ENCODE data around the gene FCGR1A. TPM values are rescaled to one million over a fixed set of nuclear protein-coding genes. Genes with fewer than 3 reads are reported as not detected.
"Not testable (repeated sequence)": the region's sequence is repeated elsewhere in the genome, so short reads cannot be mapped to it uniquely, and the experiment has no call there.

The FCGR1A gene
- total RNA-seq (2022), result not detected in 2 replicates
- not detected for Bru-seq, nascent RNA
- BruChase-seq, experiment 1, labeled RNA remaining after a 6-hour chase, result not detected
- BruChase-seq, experiment 2, labeled RNA remaining after a 2-hour chase, result not detected
- long read RNA-seq, result 0 reads

GRCh38 chr1:149782600-149782999 lies at the start of gene FCGR1A:
Gene FCGR1A, plus strand, starts transcription at chr1:149782694. Its CDS starts 50 bp downstream, at chr1:149782744.
- H3K4me3 Mint-ChIP-seq (ENCODE audit: unreplicated experiment); CTCF ChIA-PET; H3K27ac Mint-ChIP-seq (ENCODE audit: low read depth, unreplicated experiment); POLR2A ChIA-PET; intact Hi-C loops (cut with micrococcal nuclease); DNase-seq (ENCODE audit: unreplicated experiment); BruUV-seq (replicated peaks); H3K9me3 Mint-ChIP-seq (ENCODE audit: unreplicated experiment); H3K4me1 Mint-ChIP-seq (ENCODE audit: insufficient read depth, unreplicated experiment); H3K36me3 Mint-ChIP-seq (ENCODE audit: insufficient read depth, unreplicated experiment): not testable (repeated sequence)
- peaks cover 21% of the 10 kb centered on the region for H3K27me3 Mint-ChIP-seq (ENCODE audit: insufficient read depth, unreplicated experiment)

DNA sequence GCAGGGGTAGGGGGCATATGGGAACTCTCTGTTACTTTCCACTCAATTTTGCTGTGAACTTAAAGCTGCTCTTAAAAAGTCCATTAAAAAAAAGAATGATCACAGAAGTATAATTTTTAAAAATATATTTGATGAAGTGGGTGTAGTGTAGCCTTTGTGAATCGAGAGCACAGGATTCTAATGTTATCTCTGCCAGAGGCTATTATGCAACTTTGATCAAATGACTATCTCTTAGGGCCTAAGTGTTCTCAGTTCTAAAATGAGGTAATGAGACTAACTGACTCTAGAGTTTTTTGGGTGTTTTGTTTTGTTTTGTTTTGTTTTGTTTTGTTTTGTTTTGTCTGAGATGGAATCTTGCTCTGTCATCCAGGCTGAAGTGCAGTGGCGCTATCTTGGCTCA lies 49.7 kb upstream of the FCGR1A start:
- H3K36me3 Mint-ChIP-seq (ENCODE audit: insufficient read depth, unreplicated experiment); H3K4me1 Mint-ChIP-seq (ENCODE audit: insufficient read depth, unreplicated experiment); H3K4me3 Mint-ChIP-seq (ENCODE audit: unreplicated experiment); POLR2A ChIA-PET; DNase-seq (ENCODE audit: unreplicated experiment); CTCF ChIA-PET; H3K27me3 Mint-ChIP-seq (ENCODE audit: insufficient read depth, unreplicated experiment); BruUV-seq (replicated peaks); H3K27ac Mint-ChIP-seq (ENCODE audit: low read depth, unreplicated experiment); H3K9me3 Mint-ChIP-seq (ENCODE audit: unreplicated experiment); intact Hi-C loops (cut with micrococcal nuclease): not testable (repeated sequence)

DNA sequence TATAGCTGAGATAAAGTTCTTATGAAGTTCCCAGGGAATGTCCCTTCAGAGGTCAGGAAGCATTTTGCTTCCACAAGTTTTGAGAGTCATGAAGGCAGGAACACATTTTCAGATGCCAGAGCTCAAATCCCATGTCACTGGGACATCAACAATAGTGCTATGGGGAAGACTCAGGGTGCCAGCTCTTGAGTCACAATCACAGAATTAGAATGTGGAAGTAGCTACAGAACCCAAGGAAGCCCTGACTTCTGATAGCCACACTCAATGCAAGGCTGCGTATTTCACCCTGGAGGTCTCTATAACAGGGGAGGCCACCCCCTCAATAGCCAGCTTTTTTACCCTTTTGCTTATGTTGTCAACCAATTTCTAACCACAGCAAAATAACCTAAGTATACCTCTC lies 47.8 kb upstream of the FCGR1A start:
- BruUV-seq (replicated peaks); H3K27me3 Mint-ChIP-seq (ENCODE audit: insufficient read depth, unreplicated experiment); CTCF ChIA-PET; H3K27ac Mint-ChIP-seq (ENCODE audit: low read depth, unreplicated experiment); H3K36me3 Mint-ChIP-seq (ENCODE audit: insufficient read depth, unreplicated experiment); POLR2A ChIA-PET; intact Hi-C loops (cut with micrococcal nuclease); H3K4me3 Mint-ChIP-seq (ENCODE audit: unreplicated experiment); H3K4me1 Mint-ChIP-seq (ENCODE audit: insufficient read depth, unreplicated experiment); H3K9me3 Mint-ChIP-seq (ENCODE audit: unreplicated experiment); DNase-seq (ENCODE audit: unreplicated experiment): not testable (repeated sequence)

GRCh38 chr1:149740148-149740581 lies 42.3 kb upstream of the FCGR1A start:
- H3K27me3 Mint-ChIP-seq (ENCODE audit: insufficient read depth, unreplicated experiment); H3K4me3 Mint-ChIP-seq (ENCODE audit: unreplicated experiment); H3K36me3 Mint-ChIP-seq (ENCODE audit: insufficient read depth, unreplicated experiment); BruUV-seq (replicated peaks); H3K9me3 Mint-ChIP-seq (ENCODE audit: unreplicated experiment); H3K4me1 Mint-ChIP-seq (ENCODE audit: insufficient read depth, unreplicated experiment); DNase-seq (ENCODE audit: unreplicated experiment); CTCF ChIA-PET; intact Hi-C loops (cut with micrococcal nuclease); H3K27ac Mint-ChIP-seq (ENCODE audit: low read depth, unreplicated experiment); POLR2A ChIA-PET: not testable (repeated sequence)

GRCh38 chr1:149740590-149741230 lies 41.8 kb upstream of the FCGR1A start:
- BruUV-seq (replicated peaks); DNase-seq (ENCODE audit: unreplicated experiment); intact Hi-C loops (cut with micrococcal nuclease); H3K27ac Mint-ChIP-seq (ENCODE audit: low read depth, unreplicated experiment); H3K4me1 Mint-ChIP-seq (ENCODE audit: insufficient read depth, unreplicated experiment); H3K4me3 Mint-ChIP-seq (ENCODE audit: unreplicated experiment); H3K9me3 Mint-ChIP-seq (ENCODE audit: unreplicated experiment); H3K27me3 Mint-ChIP-seq (ENCODE audit: insufficient read depth, unreplicated experiment); POLR2A ChIA-PET; H3K36me3 Mint-ChIP-seq (ENCODE audit: insufficient read depth, unreplicated experiment); CTCF ChIA-PET: not testable (repeated sequence)

DNA sequence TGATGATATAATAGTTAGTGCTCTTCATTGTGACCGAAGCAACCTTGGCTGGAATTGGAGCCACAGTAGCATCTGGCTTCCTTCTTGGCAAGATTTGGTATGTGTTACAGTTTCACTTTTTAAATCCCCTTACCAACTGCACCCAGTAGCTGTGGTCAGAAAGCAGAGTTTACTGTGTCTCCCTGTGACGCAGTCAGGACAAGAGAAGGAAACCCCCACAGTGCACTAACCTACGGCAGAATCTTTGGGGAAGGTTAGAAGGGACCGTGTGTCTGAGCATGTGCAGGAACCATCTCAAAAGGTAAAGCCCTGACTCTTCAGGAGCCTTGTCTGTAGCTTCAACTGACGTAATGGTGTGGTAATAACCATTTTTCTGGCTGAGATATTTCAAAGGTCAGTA lies 40.6 kb upstream of the FCGR1A start:
- not testable (repeated sequence) for H3K9me3 Mint-ChIP-seq (ENCODE audit: unreplicated experiment)

DNA sequence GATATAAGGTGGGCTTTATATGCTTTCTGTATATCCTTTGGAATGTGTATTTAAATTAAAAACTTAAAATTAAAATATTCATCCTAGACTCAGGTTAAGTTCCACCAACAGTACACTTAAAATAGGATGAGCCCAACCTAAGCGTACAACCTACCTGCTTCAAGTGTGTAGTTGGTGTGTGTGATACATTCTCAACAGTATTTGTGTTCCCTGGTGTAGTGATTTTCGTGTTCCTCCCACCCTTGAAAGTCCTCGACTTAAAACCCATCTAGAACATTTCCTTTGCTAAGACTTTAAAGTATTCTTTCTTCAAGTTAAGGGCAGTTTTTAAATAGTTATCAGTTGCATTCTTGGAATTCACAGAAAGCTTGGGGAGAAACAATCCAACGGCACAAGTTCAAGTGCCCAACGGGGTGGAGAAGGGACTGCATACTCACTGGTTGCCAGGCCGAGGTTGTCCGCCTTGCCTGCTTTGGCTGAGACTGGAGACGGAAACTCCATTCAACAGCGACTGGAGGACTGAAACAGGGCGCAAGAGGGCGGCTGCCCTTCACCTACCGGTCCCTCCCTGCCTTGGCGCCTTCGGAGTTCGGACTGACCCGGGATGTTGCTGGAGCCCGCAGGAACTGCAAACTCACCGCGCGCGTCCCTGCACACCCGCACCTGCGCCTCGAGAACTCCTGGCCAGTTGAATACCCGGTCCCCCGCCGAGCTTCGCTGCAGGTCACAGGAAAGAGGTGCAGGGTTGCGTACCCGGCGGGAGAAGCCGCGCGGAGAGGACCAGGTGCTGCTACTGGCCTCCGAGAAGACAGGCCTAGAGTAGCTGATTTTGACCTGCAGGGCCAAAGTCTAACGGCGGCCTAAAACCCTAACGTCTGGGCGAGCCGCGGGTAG lies 35.8 kb upstream of the FCGR1A start:
- H3K9me3 Mint-ChIP-seq (ENCODE audit: unreplicated experiment); BruUV-seq (replicated peaks); H3K4me1 Mint-ChIP-seq (ENCODE audit: insufficient read depth, unreplicated experiment); H3K27ac Mint-ChIP-seq (ENCODE audit: low read depth, unreplicated experiment); intact Hi-C loops (cut with micrococcal nuclease); H3K4me3 Mint-ChIP-seq (ENCODE audit: unreplicated experiment); H3K36me3 Mint-ChIP-seq (ENCODE audit: insufficient read depth, unreplicated experiment); DNase-seq (ENCODE audit: unreplicated experiment); H3K27me3 Mint-ChIP-seq (ENCODE audit: insufficient read depth, unreplicated experiment); POLR2A ChIA-PET; CTCF ChIA-PET: not testable (repeated sequence)

More for the DNA sequence above, 40.6 kb upstream of the FCGR1A start:
- H3K4me3 Mint-ChIP-seq (ENCODE audit: unreplicated experiment); POLR2A ChIA-PET; H3K27ac Mint-ChIP-seq (ENCODE audit: low read depth, unreplicated experiment); DNase-seq (ENCODE audit: unreplicated experiment); H3K27me3 Mint-ChIP-seq (ENCODE audit: insufficient read depth, unreplicated experiment); CTCF ChIA-PET; BruUV-seq (replicated peaks); intact Hi-C loops (cut with micrococcal nuclease); H3K36me3 Mint-ChIP-seq (ENCODE audit: insufficient read depth, unreplicated experiment); H3K4me1 Mint-ChIP-seq (ENCODE audit: insufficient read depth, unreplicated experiment): not testable (repeated sequence)

- BruUV-seq (replicated peaks); H3K9me3 Mint-ChIP-seq (ENCODE audit: unreplicated experiment); H3K27ac Mint-ChIP-seq (ENCODE audit: low read depth, unreplicated experiment); H3K4me1 Mint-ChIP-seq (ENCODE audit: insufficient read depth, unreplicated experiment); H3K27me3 Mint-ChIP-seq (ENCODE audit: insufficient read depth, unreplicated experiment); H3K36me3 Mint-ChIP-seq (ENCODE audit: insufficient read depth, unreplicated experiment); intact Hi-C loops (cut with micrococcal nuclease); H3K4me3 Mint-ChIP-seq (ENCODE audit: unreplicated experiment); DNase-seq (ENCODE audit: unreplicated experiment); POLR2A ChIA-PET; CTCF ChIA-PET: not testable (repeated sequence)
Observed at GRCh38 chr1:149747359-149748143, 34.9 kb upstream of the FCGR1A start.

- not testable (repeated sequence) for H3K4me3 Mint-ChIP-seq (ENCODE audit: unreplicated experiment)
Observed at GRCh38 chr1:149748144-149748500, 34.4 kb upstream of the FCGR1A start.

More at GRCh38 chr1:149748144-149748500, 34.4 kb upstream of the FCGR1A start:
- BruUV-seq (replicated peaks); H3K36me3 Mint-ChIP-seq (ENCODE audit: insufficient read depth, unreplicated experiment); POLR2A ChIA-PET; CTCF ChIA-PET; H3K4me1 Mint-ChIP-seq (ENCODE audit: insufficient read depth, unreplicated experiment); intact Hi-C loops (cut with micrococcal nuclease); H3K27me3 Mint-ChIP-seq (ENCODE audit: insufficient read depth, unreplicated experiment); DNase-seq (ENCODE audit: unreplicated experiment); H3K9me3 Mint-ChIP-seq (ENCODE audit: unreplicated experiment); H3K27ac Mint-ChIP-seq (ENCODE audit: low read depth, unreplicated experiment): not testable (repeated sequence)
